Fibroblast of pulmonary artery (primary cell): Measurements from ENCODE around the gene CCDC127.
"Not testable (repeated sequence)": the region's sequence is repeated elsewhere in the genome, so short reads cannot be mapped to it uniquely, and the experiment has no call there.

ENCODE experiments used
- DNase-seq: peaks from one replicate; pipeline ENCODE4 v3.0.0-alpha.2; 2010; ENCODE audit warnings: low read depth
- H3K4me3 ChIP-seq: replicated peaks from 2 replicates; pipeline ENCODE4 v1.5.1; 2011; ENCODE audit warnings: low read depth, mild to moderate bottlenecking, control low read depth, low read length, moderate library complexity
- CTCF ChIP-seq: IDR thresholded peaks from 2 replicates; pipeline ENCODE4 v1.5.1; 2011; ENCODE audit warnings: mild to moderate bottlenecking, control low read depth, low read length, inconsistent platforms; ENCODE audit errors: missing control alignments

Gene CCDC127

GRCh38 chr5:169728-170094 is 48.2 kb downstream of the CCDC127 start:
- DNase-seq, result no peak
- TF ChIP-seq CTCF, result no peak
- H3K4me3 ChIP-seq, result no peak overlapping the region

DNA sequence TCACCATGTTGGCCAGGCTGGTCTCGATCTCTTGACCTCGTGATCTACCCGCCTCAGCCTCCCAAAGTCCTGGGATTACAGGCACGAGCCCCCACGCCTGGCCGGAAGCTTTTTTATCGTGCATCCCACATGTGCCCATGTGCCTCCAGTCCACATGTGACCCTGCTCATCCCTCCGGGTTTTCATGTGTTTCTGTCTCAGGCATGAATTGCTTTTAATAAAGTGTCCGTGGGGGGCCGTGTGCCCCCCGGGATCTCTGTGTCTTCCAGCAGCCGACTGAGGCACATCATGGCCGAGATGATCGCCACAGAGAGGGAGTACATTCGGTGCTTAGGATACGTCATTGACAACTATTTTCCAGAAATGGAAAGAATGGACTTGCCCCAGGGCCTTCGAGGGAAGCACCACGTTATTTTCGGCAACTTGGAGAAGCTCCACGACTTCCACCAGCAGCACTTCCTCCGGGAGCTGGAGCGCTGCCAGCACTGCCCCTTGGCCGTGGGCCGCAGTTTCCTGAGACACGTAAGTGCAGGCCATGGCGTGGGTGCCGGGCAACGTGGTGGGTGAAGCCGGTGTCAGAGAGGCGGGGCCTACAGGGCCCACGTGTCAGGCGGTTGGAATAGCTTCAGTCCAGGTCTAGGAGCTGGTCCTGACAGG is 48.8 kb downstream of the CCDC127 start:
- H3K4me3 ChIP-seq, result no peak overlapping the region
- no peak for TF ChIP-seq CTCF
- peak; percentile 88 for DNase-seq

GRCh38 chr5:167982-168660 is 49.8 kb downstream of the CCDC127 start:
- H3K4me3 ChIP-seq, result no peak overlapping the region
- no peak for TF ChIP-seq CTCF
- peak; percentile 95 for DNase-seq

GRCh38 chr5:167511-167910 is 50.4 kb downstream of the CCDC127 start:
- DNase-seq, result no peak

DNA sequence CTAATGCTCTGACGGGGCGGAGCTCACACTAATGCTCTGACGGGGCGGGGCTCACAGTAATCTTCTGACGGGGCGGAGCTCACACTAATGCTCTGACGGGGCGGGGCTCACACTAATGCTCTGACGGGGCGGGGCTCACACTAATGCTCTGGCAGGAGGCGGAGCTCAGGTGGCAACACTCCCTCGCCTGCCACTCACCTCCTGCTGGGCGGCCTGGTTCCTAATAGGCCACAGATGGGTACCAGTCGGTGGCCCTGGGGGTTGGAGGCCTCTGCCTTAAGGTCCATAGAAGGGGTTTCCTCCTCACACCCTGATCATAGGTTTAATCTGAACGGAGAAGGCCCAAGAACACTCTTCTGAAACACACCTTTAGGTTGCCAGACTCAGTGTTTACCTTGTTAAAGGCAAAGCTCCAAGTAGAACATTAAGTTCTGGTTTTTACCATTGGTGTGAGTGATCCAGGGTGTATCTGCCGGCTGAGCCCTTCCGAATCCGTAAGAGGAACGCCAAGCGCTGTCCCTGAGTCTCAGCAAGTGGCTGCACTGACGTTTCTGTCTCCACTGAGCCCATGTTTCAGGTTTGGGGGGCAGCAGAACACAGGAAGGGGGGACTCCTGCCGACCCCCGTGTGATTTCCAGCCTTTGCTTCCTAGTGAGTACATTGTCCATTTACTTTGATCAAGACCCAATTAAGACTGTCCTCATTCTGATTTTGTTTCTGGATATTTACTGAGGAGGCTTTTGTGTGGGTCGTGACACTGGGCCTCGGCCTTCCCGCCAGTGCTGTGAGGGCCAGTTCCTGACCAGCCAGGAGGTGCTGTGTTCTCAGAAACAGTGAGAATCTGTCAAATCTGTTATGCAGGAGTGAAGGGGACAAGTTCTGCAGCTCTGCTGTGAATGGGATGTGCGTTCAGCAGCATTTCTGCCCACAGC is 51.2 kb downstream of the CCDC127 start:
- H3K4me3 ChIP-seq, result no peak overlapping the region
- TF ChIP-seq CTCF, result no peak
- no peak for DNase-seq

More at GRCh38 chr5:167511-167910, 50.4 kb downstream of the CCDC127 start:
- H3K4me3 ChIP-seq, result no peak overlapping the region
- no peak for TF ChIP-seq CTCF

DNA sequence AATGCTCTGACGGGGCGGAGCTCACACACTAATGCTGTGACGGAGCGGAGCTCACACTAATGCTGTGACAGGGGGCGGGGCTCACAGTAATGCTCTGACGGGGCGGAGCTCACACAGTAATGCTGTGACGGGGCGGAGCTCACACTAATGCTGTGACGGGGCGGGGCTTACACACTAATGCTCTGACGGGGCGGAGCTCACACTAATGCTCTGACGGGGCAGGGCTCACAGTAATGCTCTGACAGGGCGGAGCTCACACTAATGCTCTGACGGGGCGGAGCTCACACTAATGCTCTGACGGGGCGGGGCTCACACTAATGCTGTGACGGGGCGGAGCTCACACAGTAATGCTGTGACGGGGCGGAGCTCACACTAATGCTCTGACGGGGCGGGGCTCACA is 53.2 kb downstream of the CCDC127 start:
- not testable (repeated sequence) for H3K4me3 ChIP-seq, DNase-seq

DNA sequence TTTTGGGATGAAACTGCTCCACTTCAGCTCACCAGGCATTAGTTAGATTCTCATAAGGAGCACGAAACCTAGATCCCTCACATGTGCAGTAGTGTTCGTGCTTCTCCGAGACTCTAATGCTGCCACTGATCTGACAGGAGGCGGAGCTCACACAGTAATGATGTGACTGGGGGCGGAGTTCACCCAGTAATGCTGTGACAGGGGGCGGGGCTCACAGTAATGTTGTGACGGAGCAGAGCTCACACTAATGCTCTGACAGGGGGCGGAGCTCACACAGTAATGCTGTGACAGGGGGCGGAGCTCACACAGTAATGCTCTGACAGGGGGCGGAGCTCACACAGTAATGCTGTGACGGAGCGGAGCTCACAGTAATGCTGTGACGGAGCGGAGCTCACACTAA is 53.7 kb downstream of the CCDC127 start:
- DNase-seq, result no peak
- no peak for TF ChIP-seq CTCF
- no peak overlapping the region for H3K4me3 ChIP-seq
